Rectal smooth muscle tissue (tissue), 1 donor: Measurements from ENCODE around the gene RCOR2.

Experiments used
- H3K27ac ChIP-seq: one replicate; pipeline ENCODE4 v1.7.0; 2013; ENCODE audit warnings: low read depth, low read length, inconsistent platforms
- H3K27me3 ChIP-seq: one replicate; pipeline ENCODE4 v1.7.0; 2013; ENCODE audit warnings: low read length; ENCODE audit not compliant: control insufficient read depth, insufficient read depth
- H3K36me3 ChIP-seq: one replicate; pipeline ENCODE4 v1.7.0; 2013; ENCODE audit warnings: low read length; ENCODE audit not compliant: control insufficient read depth, insufficient read depth
- H3K4me1 ChIP-seq: one replicate; pipeline ENCODE4 v1.7.0; 2013; ENCODE audit warnings: low read length; ENCODE audit not compliant: control insufficient read depth, insufficient read depth
- H3K4me3 ChIP-seq: one replicate; pipeline ENCODE4 v1.7.0; 2013; ENCODE audit warnings: low read length
- H3K9ac ChIP-seq: one replicate; pipeline ENCODE4 v1.7.0; 2013; ENCODE audit warnings: low read length

RCOR2 gene

DNA sequence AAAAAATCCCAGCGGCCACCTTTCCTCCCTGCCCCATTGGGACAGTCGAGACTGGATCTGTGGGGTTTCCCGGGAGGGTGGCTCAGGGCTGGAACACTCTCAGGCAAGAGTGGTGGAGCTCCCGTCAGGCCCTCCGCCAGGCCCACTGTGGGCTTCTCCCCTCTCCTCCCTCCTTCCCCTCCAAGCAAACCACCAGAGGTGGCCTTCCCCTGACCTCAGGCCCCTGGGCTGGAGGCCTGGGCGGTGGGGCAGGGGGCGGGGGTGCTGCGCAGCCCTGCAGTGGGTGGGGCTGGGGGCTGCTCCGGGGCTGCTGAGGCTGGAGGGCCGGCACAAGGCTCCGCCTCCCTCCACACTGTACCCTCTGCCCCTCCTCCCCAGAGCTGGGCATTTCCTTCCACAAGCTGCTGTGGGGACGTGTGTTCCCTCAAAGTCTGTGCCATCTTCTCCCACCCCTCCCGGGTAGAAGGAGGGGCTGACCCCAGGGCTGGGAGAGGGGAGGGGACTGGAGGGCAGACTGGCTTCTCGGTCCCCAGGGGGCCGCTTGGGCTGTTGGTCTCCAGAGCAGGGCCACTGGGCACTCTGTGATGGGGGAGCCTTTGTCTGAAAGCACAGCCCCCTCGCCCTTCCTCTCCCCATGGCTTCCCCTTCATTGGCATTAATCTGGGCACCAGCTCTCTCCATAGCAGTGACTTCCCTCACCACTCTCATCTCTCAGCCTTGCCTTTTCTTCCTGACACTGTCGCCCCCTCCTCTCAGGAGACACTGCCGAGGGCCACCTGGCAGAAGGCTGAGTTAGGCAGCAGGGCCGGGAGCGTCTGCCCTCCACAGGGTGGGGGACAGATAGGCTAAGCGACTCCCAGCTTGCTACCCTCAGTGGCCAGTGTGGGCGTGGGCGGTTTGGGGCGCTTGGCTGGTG, 7.1 kb downstream of the RCOR2 start:
- Histone ChIP-seq H3K4me1 (peaks cover 5% of the 10 kb centered on the region), H3K27me3 (no peaks in the 10 kb centered on the region), H3K36me3 (peaks cover 13% of the 10 kb centered on the region), H3K9ac (no peak overlapping the region), H3K27ac (no peak overlapping the region), H3K4me3 (no peak overlapping the region)

DNA sequence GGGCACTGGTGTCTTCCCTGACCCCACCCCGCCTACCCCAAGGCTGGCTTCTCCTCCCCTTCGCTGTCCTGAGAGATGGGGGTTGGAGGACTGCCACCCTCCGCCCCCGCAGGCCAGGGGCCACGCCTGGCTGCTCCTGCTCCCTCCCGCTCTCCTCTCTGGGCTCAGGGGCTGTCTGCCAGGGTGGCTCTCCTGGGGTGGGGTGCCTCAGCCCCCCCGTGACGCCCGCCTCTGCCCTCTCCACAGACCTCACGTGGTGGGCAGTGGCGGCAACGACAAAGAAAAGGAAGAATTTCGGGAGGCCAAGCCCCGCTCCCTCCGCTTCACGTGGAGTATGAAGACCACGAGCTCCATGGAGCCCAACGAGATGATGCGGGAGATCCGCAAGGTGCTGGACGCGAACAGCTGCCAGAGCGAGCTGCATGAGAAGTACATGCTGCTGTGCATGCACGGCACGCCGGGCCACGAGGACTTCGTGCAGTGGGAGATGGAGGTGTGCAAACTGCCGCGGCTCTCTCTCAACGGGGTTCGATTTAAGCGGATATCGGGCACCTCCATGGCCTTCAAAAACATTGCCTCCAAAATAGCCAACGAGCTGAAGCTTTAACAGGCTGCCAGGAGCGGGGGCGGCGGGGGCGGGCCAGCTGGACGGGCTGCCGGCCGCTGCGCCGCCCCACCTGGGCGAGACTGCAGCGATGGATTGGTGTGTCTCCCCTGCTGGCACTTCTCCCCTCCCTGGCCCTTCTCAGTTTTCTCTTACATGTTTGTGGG, 8.1 kb downstream of the RCOR2 start:
- Histone ChIP-seq H3K36me3 (peaks cover 22% of the 10 kb centered on the region), H3K27me3 (no peaks in the 10 kb centered on the region), H3K27ac (no peak overlapping the region), H3K4me3 (no peak overlapping the region), H3K9ac (no peak overlapping the region), H3K4me1 (peaks cover 5% of the 10 kb centered on the region)

DNA sequence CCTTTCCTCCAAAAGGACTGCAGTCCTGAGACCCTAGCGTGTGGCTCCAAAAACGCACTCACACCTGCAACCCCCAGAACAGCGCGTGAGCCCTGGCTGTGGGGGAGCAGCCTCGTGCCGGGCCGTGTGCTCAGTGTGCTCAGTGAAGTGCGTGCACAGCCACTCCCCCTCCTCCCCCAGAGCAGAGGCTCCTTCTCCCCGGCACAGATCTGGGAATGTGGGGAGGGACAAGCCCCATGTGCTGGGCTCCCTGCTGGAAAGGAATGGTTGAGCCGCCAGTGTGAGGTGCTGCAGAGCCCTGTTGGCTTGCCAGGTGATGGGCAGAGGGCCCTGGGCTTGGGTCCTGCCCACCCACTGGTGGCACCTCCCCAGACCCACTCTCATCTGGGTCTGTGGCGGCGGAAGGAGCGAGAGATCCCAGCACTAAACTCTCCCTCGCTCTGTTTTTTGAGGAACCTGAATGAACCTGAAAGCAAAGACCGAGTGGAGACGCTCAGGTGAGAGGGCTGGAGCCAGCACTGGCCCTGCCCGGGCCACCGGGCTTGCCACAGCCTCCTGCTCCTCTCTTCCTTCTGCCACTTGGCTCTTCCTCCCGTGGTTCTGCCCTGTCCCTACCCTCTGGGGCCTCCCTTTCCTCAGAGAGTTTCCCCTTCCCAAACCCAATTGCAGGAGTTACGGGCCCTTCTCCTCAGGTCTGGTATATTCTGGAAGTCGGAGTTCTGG, 9.0 kb downstream of the RCOR2 start:
- Histone ChIP-seq H3K9ac (no peak overlapping the region), H3K36me3 (peaks cover 30% of the 10 kb centered on the region), H3K4me3 (no peak overlapping the region), H3K4me1 (peaks cover 5% of the 10 kb centered on the region), H3K27me3 (no peaks in the 10 kb centered on the region), H3K27ac (no peak overlapping the region)

DNA sequence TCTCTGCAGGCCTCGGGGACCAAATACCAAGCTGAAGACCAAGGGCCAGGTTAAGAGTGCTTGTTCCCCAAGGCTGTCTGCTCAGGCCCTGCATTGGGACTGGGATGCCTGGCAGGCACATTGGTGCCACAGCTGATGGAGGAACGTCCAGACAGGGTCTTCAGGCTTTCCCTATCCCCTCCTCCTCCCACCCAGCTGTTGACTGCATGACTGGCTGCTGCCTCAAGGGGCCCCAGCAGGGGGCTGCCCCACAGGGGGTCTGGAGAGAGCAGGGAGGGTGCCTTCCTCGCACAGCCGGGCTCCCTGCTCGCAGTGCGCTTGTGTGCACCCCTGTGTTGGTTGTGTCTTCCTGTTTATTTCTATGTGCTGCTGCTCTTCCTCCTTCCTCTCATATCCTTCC, 9.9 kb downstream of the RCOR2 start:
- H3K27ac ChIP-seq: no peak overlapping the region
- peaks cover 5% of the 10 kb centered on the region for H3K4me1 ChIP-seq
- no peaks in the 10 kb centered on the region for H3K27me3 ChIP-seq
- H3K4me3 ChIP-seq: no peak overlapping the region
- no peak overlapping the region for H3K9ac ChIP-seq
- H3K36me3 ChIP-seq: peaks cover 39% of the 10 kb centered on the region

DNA sequence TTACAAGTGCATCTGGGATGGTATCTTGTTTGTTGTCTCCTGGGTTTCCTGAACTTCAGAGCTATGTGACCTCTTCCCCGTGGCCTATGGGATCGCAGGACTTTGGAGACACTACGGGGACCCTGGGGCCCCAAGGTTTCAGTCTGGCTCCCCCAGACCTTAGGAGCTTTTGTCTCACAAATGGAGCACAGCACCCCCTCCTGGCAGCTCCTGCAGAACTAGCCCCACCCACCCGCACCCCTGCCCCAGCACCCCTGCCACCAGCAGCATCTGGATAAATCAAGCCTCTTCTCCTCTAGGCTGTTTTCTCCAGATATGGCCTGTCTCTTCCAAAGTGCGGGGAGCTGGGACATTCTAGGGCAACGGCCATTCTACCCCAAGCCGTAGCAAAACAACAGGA, 10.4 kb downstream of the RCOR2 start:
- Histone ChIP-seq H3K4me1 (peaks cover 5% of the 10 kb centered on the region), H3K27me3 (no peaks in the 10 kb centered on the region), H3K9ac (no peak overlapping the region), H3K27ac (no peak overlapping the region), H3K36me3 (peaks cover 44% of the 10 kb centered on the region), H3K4me3 (no peak overlapping the region)

DNA sequence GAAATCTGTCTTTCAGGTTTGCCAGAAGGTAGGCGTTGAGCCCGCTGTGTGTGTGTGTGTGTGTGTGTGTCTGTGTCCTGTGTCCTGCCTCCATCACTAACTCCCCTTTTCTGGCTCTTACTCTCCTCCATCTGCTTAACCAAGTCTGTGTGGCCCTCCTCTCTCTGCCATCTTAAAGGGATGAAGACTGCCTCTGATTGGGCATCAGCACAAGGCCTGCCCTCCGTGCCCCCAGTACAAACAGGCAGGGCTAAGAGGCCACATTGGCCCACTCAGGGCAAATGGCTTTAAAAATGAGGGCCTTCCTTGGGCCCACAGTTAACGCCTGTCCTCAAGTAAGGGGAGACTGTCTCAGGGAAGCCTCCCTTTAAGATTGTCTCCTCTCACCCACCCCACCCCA, 10.9 kb downstream of the RCOR2 start:
- Histone ChIP-seq H3K4me1 (peaks cover 5% of the 10 kb centered on the region), H3K4me3 (no peak overlapping the region), H3K27ac (no peak overlapping the region), H3K9ac (no peak overlapping the region), H3K36me3 (peaks cover 47% of the 10 kb centered on the region), H3K27me3 (no peaks in the 10 kb centered on the region)

DNA sequence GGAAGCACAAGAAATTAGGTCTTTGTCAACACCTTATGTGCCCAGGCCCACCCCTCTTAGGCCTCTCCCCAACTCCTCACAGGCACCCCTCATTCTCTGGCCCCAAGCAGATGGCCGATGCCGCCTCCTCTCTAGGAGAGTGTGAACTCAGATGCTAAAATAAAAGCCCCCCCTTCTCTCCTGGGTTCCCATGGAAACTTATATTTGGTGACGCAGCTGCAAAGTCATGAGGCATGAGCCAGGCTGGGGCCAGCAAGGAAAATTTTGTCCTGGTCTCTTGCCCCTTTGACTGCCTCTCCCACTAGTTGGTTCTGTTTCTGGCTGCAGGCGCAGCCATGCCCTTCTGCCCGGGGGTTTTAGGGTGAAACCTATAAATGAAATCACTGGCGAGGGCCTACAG, 11.8 kb downstream of the RCOR2 start:
- Histone ChIP-seq H3K27ac (no peak overlapping the region), H3K36me3 (peaks cover 54% of the 10 kb centered on the region), H3K9ac (no peak overlapping the region), H3K27me3 (no peaks in the 10 kb centered on the region), H3K4me3 (no peak overlapping the region), H3K4me1 (peaks cover 5% of the 10 kb centered on the region)

DNA sequence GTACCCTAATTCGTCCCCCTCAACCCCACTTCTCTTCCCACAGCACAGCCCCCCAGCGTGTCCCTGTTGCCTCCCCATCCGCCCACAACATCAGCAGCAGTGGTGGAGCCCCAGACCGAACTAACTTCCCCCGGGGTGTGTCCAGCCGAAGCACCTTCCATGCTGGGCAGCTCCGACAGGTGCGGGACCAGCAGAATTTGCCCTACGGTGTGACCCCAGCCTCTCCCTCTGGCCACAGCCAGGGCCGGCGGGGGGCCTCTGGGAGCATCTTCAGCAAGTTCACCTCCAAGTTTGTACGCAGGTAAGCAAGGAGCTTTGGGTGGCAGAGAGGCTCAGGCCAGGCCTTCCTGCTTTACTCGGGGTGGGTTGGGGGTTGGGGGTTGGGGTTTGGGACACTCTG, 12.2 kb downstream of the RCOR2 start:
- no peak overlapping the region for H3K27ac ChIP-seq
- H3K4me1 ChIP-seq: peaks cover 5% of the 10 kb centered on the region
- H3K4me3 ChIP-seq: no peak overlapping the region
- no peak overlapping the region for H3K9ac ChIP-seq
- no peaks in the 10 kb centered on the region for H3K27me3 ChIP-seq
- H3K36me3 ChIP-seq: peaks cover 57% of the 10 kb centered on the region

DNA sequence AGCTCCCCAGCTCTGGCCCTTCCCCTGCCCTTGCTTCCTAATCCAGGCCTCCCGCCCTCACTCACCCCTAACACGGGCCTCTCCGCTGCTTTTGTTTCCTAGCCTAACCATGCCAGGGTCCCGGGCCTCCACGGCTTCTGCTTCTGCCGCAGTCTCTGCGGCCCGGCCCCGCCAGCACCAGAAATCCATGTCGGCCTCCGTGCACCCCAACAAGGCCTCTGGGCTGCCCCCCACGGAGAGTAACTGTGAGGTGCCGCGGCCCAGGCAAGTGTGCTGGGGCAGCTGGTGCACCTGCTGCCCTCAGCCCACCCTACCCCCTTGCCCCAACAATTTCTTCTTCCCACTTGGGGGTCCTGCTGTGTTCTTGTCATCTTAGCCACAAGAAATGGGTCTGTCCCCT, 13.1 kb downstream of the RCOR2 start:
- Histone ChIP-seq H3K27ac (no peak overlapping the region), H3K36me3 (peaks cover 64% of the 10 kb centered on the region), H3K4me1 (peaks cover 5% of the 10 kb centered on the region), H3K9ac (no peak overlapping the region), H3K4me3 (no peak overlapping the region), H3K27me3 (no peaks in the 10 kb centered on the region)

DNA sequence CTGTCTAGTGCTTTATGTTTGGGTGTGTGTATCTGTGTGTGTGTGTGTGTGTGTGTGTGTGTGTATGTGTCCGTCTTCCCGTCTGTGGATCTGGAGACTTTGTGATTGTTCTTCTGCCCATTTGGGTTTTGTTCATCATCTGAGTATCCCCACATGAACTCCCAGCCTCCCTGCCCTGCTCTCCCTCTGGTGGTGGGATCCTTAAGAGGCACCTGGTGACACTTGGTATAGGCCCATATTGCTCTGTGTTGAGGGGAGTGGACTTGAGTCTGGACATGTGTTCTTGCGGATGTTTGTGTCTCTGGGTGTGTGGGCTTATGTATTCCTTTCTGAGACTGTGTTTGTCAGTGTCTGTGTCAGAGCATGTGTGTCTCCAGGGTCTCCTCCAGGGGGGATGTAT, 15.3 kb downstream of the RCOR2 start:
- H3K36me3 ChIP-seq: peaks cover 68% of the 10 kb centered on the region
- no peaks in the 10 kb centered on the region for H3K4me1 ChIP-seq
- H3K9ac ChIP-seq: no peak overlapping the region
- H3K27me3 ChIP-seq: no peaks in the 10 kb centered on the region
- H3K4me3 ChIP-seq: no peak overlapping the region
- no peak overlapping the region for H3K27ac ChIP-seq

DNA sequence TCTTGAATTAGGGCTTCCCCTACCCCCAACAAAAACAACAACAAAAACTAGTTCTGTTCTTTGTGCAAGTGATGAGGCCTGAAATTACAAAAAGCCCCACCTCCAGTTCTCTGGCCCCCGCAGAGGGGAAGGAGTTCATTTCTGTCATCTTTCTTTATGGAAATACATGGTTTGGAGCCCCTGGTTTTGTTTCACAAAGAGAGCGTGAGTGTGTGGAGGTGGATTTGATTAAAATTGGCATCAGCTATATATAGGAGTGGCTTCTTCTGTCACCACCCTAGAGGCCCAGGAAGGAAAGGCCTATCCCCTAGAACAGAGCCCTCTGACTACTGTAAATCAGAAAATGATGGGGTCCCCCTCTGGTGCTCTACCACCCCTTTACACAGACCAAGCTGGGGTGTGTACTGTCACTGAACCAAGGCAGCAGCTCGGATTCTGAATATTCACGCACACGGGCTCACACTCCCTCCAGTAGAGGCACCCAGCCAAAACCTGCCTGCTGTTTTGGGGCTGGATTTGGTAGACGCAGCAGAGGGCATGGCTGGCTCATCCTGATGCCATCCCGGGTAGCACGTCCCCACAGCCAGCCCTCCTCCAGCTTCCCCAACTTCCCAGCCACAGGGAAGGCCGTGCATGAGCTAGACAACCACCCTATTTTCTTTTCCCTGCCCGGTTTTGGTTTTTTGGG, 19.4 kb downstream of the RCOR2 start:
- Histone ChIP-seq H3K36me3 (peaks cover 56% of the 10 kb centered on the region), H3K4me3 (no peak overlapping the region), H3K27me3 (no peaks in the 10 kb centered on the region), H3K27ac (no peak overlapping the region), H3K9ac (no peak overlapping the region), H3K4me1 (no peaks in the 10 kb centered on the region)

DNA sequence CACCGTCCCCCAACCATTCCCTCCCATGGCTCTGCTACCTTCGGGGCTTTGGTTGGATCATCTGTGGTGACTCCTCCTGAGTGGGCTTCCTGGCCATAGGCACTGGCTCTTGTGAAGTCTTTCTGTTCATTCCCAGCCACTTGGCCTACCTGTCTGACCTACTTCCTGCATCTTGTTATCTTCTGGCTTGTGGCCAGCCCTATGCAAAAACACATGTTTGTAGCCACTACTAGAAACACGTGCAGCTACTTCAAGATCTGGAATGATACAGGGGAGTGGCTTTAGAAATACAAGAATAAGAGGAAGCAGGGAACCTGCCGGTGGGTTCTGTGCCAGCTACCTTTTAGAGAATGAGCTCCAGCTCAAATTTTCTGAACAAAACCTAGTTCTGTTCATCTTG, 20.9 kb downstream of the RCOR2 start:
- H3K9ac ChIP-seq: no peak overlapping the region
- no peaks in the 10 kb centered on the region for H3K4me1 ChIP-seq
- H3K4me3 ChIP-seq: no peak overlapping the region
- no peaks in the 10 kb centered on the region for H3K27me3 ChIP-seq
- H3K36me3 ChIP-seq: peaks cover 43% of the 10 kb centered on the region
- no peak overlapping the region for H3K27ac ChIP-seq
